GM08714 (cell line): ENCODE measurements around the gene LRRC70.

ENCODE experiments used
- H3K4me3 ChIP-seq: fragments of 200-500 bp; sonication (Bioruptor generic); 2 replicates; pipeline ENCODE4 v1.5.1; 2014; ENCODE audit warnings: mild to moderate bottlenecking, low read length, inconsistent platforms
- ZNF274 ChIP-seq: IDR thresholded peaks from 2 replicates; pipeline ENCODE4 v1.6.1; 2012; ENCODE audit warnings: mild to moderate bottlenecking, low read depth, low read length

LRRC70 gene, protein sequence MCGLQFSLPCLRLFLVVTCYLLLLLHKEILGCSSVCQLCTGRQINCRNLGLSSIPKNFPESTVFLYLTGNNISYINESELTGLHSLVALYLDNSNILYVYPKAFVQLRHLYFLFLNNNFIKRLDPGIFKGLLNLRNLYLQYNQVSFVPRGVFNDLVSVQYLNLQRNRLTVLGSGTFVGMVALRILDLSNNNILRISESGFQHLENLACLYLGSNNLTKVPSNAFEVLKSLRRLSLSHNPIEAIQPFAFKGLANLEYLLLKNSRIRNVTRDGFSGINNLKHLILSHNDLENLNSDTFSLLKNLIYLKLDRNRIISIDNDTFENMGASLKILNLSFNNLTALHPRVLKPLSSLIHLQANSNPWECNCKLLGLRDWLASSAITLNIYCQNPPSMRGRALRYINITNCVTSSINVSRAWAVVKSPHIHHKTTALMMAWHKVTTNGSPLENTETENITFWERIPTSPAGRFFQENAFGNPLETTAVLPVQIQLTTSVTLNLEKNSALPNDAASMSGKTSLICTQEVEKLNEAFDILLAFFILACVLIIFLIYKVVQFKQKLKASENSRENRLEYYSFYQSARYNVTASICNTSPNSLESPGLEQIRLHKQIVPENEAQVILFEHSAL

DNA sequence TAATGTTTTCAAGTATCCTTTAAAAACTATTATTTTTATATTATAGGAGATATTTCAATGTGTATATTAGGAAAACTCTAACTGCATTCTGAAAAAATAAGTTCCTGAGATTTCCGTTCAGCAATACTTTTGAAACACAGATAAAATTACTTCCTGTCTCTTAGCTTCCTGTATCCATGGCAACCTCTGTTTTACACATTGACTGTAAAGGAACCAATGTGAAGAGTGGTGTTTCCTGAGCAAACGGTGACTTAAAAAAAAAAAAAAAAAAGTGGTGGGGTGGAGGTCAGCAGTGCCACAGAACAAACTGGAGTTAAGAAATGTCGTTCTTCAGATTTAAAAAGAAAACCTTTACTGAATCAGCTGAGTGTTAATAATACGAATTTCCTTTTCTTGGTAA lies at the start of gene LRRC70:
LRRC70 (plus strand) TSS at position 280 of the 400 bp plus-strand sequence. CDS start 620 bp downstream, outside the sequence.
- no peak for TF ChIP-seq ZNF274
- H3K4me3 ChIP-seq, result no peak within 1 kb of the TSS

DNA sequence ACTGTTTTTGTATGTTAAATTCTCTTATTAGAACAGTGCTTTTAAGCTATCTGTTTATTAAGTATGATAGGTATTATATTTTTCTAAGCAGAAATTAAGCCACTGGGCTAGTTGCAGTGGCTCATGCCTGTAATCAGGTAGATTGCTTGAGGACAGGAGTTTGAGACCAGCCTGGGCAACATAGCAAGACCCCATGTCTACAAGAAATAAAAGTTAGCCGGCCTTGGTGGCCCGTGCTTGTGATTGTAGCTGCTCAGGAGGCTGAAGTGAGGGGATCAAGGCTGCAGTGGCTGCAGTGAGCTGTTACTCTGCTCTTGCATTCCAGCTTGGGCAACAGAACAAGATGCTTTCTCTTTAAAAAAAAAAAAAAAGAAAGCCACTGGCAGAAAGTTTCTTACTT lies 45.0 kb upstream of the LRRC70 start:
- no peak for TF ChIP-seq ZNF274
- no peak overlapping the region for H3K4me3 ChIP-seq

DNA sequence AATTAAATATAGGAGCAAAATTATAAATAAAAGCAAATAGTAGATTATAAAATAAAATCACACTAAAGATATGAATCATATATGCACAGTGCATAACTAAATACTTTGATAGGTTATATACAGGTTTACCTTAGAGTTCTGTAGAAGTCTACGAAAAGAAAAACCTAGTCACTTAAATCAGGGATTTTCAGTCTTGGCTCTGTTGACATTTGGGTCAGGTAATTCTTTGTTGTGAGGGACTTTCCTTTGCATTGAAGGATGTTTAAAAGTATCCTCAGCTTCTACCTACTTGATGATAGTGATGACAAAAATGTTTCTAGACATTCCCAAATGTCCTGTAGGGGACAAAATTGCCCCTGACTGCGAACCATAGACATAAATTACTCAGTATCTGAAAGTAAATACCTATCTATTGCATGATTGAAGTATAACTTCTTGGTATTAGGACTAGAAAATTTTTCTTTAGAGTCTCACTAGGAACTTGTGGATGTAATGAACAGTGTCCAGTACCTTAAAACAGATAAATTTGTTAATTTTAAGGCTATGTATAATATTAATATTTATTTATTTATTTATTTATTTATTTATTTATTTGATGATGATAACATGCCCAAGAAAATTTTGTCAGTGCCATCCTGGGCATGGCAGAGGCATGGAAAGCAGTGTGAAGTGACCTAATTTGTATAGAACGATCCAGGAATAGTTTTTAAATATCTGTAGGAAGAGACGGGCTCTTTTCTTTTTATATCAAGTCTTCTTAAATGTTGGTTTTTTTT lies 44.0 kb upstream of the LRRC70 start:
- TF ChIP-seq ZNF274, result no peak

DNA sequence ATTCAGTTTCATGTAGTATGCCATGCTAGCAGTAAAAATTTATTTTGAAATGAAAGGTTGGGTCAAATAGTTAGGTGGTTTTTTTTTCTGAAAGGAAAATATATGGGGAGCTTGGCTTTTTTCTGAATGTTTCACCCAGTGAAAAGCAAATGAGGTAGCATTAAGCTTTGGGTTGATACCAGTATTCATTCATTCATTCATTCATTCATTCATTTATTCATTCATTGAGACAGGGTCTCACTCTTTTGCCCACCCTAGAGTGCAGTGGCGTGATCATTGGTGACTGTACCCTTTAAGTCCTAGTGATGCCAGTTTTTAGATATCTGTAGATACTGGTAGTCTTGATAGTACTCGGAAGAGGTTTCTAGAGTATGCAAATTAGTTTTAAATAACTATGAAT lies 42.4 kb upstream of the LRRC70 start:
- no peak for TF ChIP-seq ZNF274

More for the DNA sequence above, 44.0 kb upstream of the LRRC70 start:
- H3K4me3 ChIP-seq, result no peak overlapping the region

DNA sequence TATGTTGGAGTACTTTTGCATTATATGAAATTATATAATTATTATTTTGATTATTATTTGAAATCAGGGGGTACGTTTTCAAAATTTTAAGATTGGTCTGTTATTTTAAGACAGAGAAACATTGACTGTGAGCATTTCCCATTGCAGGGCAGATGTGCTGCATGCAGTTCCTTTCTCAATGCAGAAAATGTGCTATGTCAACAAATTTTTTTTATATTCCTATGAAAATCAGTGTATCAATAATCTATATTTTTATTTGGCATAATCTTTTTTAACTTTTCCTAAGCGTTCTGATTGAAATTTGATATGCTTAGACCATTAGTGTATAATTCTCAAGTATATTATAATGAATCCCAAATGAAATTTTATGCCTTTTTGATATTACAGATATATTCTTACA lies 41.8 kb upstream of the LRRC70 start:
- no peak for TF ChIP-seq ZNF274
- H3K4me3 ChIP-seq, result no peak overlapping the region

More for the DNA sequence above, 42.4 kb upstream of the LRRC70 start:
- H3K4me3 ChIP-seq, result no peak overlapping the region

DNA sequence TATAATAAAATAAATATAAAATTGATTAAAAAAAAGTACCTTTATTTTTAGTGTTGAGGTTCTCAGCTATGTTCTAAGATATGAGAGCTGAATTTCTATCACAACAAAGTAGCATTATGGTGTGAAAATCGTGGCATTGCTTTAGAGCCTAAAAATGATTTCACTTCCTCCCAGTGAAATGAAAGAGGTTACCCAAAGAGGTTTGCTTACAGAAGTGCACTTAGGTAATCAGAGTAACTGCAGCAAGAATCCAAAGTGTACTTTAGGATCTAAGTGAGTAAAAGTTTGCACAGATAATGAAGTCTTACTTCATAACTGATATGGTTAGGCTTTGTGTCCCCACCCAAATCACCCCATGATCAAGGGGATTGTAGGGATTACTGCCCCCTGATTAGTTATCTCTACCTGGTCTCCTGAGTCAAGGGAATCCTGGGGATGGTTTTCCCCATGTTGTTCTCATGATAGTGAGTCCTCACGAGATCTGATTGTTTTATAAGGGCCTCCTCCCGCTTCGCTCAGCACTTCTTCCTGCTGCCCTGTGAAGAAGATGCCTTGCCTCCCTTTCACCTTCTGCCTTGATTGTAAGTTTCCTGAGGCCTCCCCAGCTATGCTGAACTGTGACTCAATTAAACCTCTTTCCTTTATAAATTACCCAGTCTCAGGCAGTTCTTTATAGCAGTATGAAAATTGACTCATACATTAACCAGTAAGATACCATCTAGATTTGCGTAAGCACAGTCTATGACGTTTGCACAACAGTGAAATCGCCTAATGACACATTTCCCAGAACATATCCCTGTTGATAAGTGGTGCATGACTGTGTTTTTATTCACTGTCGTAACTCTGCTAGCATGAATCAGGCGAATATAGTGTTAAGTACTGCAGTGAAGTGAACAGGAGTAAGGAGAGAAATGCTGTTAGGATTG lies 40.3 kb upstream of the LRRC70 start:
- H3K4me3 ChIP-seq, result no peak overlapping the region
- no peak for TF ChIP-seq ZNF274

DNA sequence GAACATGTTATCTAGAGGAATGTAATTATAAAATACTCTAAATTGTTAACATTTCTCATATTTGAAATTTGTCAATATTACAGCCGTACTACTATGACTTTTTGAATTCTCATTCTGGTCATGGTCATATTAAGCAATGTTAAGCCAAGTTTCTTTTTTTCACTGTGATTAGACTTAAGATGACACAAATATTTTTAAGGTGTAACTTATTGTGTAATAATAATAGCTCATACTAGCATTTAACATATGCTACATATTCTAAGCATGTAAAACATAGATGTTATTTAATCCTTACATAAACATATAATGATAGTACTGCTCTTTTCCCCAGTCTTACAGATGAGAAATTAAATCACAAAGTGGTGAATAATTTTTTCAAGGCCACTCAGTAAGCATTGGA lies 35.9 kb upstream of the LRRC70 start:
- TF ChIP-seq ZNF274, result no peak
- no peak overlapping the region for H3K4me3 ChIP-seq

DNA sequence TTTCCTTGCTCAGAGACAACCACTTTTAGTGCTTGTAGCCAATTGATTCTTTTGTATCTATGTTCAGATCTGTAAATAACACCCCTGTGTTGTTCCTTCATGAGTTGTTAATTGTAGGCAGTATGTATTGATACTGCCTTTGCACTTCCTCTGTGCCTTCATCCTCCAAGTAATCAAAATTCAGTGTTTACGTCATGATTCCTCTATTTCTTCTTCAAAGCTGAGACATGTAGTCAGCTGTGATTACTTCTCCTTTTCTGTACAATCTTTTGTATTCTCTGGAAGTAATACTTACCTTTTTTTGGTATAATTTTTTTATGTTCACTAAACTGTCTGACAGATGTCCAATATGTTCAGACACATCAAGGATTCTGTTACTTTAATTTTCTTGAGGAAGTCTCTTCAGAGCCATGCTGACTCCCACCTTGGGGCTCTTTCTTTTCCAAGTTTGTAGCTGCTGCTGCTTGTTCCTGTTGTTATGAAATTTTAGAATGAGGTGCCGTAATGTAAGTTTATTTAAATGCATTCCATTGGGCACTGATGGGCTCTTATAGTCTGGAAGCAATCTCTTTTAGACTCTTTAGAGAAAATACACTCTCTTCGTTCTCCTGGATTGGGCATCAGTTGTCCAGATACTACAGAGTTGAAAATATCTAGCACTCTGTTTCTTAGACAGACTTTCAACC lies 30.5 kb upstream of the LRRC70 start:
- TF ChIP-seq ZNF274, result no peak
- no peak overlapping the region for H3K4me3 ChIP-seq

DNA sequence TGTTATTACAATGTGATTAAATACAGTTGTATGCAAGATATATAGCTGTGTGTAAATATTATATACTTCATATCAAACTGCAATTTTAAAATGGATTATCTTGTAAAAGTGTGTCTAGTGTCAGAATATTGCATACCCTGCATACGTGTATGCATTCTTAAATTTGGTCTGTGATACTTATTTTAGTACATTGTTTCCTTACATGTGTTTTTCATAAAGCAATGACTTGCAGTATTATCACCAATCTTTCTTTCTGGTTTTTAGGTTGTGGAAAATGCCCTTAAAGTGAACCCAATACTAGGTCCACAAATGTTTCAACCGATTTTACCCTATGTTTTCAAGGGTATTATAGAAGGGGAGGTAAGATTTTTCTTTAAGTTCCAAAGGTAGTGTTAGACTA lies 28.5 kb upstream of the LRRC70 start:
- no peak overlapping the region for H3K4me3 ChIP-seq
- no peak for TF ChIP-seq ZNF274

DNA sequence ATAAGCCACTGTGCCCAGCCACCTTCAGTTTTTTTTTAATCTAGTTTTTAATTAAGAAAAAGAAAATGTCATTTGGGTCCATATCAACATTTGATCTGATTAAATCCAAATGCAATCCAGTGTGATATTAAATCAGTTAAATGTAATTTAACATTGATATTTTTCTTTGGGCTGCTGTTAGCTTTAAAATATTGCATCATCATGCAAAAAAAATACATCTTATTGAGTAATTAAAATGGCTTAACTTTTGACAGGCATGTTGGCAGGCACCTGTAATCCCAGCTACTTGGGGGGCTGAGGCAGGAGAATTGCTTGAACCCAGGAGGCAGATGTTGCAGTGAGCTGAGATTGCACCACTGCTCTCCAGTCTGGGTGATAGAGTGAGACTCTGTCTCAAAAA lies 22.7 kb upstream of the LRRC70 start:
- TF ChIP-seq ZNF274, result no peak
- no peak overlapping the region for H3K4me3 ChIP-seq

DNA sequence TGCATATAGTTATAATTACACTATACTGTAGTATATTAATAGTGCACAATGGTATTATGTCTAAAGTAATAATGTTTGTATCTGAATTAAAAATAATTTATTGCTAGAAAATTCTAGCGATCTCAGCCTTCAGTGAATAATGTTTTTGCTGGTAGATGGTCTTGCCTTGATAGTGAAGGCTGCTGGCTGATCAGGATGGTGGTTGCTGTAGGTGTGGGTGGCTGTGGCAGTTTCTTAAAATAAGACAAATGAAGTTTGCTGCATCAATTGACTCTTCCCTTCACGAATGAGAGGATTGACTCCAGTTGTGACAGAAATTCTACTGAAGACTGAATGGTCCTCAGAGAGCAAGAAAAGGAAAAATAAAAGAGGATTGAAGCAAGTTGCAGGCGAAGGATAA lies 19.7 kb upstream of the LRRC70 start:
- no peak overlapping the region for H3K4me3 ChIP-seq
- TF ChIP-seq ZNF274, result no peak

DNA sequence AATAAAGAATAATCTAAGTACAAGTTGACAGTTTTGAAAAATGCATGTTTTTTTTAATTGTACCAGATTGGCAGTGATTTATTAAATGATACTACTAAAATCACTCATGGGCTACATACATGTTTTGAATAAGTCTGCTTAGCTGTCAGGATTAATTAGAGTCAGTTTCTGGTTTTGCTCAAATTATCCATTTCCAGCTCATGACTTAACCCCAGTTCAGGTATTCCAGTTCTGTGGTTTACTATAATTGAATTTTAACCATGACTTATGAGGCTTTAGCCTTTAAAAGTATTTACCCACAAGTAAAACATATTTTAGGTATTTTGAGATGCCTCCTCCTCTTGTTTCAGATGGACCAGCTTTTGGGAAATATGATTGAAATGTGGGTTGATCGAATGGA lies 17.8 kb upstream of the LRRC70 start:
- no peak for TF ChIP-seq ZNF274
- H3K4me3 ChIP-seq, result no peak overlapping the region

DNA sequence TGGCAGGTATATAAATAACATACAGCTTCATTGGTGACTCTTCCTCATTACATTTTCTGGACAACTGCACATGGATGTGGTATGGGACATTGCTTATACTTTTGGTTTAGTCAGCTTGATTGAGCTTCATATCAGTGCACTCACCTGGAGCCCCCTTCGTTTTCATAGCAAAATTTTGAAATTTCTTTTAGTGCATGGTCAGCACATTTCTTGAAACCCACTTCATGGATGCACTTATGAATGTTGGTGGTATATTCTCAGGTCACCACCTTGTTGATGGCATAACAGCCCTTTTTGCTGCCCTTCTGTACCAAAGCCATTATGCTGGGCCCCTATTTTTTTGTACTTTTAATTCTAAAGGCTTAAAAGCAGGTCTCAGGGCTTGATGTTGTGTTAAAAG lies 16.7 kb upstream of the LRRC70 start:
- no peak overlapping the region for H3K4me3 ChIP-seq
- no peak for TF ChIP-seq ZNF274

DNA sequence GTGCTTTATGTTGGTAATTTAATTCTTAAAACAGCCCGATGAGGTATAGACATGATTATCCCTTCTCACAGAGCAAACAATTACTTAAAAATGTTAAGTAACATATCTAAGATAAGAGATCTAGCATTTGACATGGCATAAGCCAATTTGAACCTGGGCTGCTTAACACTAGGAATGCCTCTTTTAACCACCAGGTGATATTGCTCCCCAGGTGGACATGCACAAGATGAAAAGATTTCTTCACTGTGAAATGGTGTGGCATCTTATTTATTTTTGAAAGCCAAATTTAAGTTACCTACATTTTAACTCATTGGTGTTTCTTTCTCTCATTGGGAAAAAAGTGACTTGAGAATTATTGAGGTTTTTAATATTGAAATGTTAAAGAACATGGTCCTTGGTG lies 15.8 kb upstream of the LRRC70 start:
- TF ChIP-seq ZNF274, result no peak
- H3K4me3 ChIP-seq, result no peak overlapping the region
